Uterus (tissue), 2 donors: ENCODE results near the gene CDH13.

ENCODE experiments used
- POLR2A ChIP-seq, 2 donors: fragments of 450-650 bp; IDR thresholded peaks; one replicate each; pipeline ENCODE4 v1.6.1; 2016; ENCODE audit warnings: antibody characterized with exemption in 2 of 2, mild to moderate bottlenecking in 1 of 2, moderate library complexity in 1 of 2
- TF ChIP-seq, protein P1 (sequence below), 4 experiments: fragments of 200-600 bp in 2 of 4; fragments of 450-650 bp in 2 of 4; sonication (generic) in 2 of 4; IDR thresholded peaks; one replicate each; pipeline ENCODE4 v1.5.1; 2016 to 2019; ENCODE audit warnings: antibody characterized with exemption in 4 of 4, mild to moderate bottlenecking in 2 of 4, moderate library complexity in 1 of 4

- TF ChIP-seq, protein P1, sequence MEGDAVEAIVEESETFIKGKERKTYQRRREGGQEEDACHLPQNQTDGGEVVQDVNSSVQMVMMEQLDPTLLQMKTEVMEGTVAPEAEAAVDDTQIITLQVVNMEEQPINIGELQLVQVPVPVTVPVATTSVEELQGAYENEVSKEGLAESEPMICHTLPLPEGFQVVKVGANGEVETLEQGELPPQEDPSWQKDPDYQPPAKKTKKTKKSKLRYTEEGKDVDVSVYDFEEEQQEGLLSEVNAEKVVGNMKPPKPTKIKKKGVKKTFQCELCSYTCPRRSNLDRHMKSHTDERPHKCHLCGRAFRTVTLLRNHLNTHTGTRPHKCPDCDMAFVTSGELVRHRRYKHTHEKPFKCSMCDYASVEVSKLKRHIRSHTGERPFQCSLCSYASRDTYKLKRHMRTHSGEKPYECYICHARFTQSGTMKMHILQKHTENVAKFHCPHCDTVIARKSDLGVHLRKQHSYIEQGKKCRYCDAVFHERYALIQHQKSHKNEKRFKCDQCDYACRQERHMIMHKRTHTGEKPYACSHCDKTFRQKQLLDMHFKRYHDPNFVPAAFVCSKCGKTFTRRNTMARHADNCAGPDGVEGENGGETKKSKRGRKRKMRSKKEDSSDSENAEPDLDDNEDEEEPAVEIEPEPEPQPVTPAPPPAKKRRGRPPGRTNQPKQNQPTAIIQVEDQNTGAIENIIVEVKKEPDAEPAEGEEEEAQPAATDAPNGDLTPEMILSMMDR (IDR thresholded peaks at IDR 0.05): no peak
- TF ChIP-seq POLR2A (IDR thresholded peaks at IDR 0.05): no peak
Observed at GRCh38 chr16:83609178-83609577, 982.4 kb downstream of the CDH13 start.
